Epithelial cell of esophagus (primary cell): ENCODE results near the gene CCDC179.

Experiments used
- DNase-seq: peaks from one replicate; pipeline ENCODE4 v3.0.0; 2010; ENCODE audit warnings: low read depth
- H3K4me3 ChIP-seq: 2 replicates; pipeline ENCODE4 v1.5.1; 2011; ENCODE audit warnings: mild to moderate bottlenecking, low read length, control low read depth
- CTCF ChIP-seq: IDR thresholded peaks from 2 replicates; pipeline ENCODE4 v1.5.1; 2011; ENCODE audit warnings: low read depth, mild to moderate bottlenecking, low read length, control low read depth, inconsistent platforms; ENCODE audit not compliant: insufficient read depth; ENCODE audit errors: missing control alignments

Gene CCDC179

GRCh38 chr11:22846726-22847125, 13.5 kb downstream of the CCDC179 start:
- H3K4me3 ChIP-seq = no peak overlapping the region
- no peak for TF ChIP-seq CTCF
- no peak for DNase-seq

- H3K4me3 ChIP-seq = no peak overlapping the region
- TF ChIP-seq CTCF = no peak
- DNase-seq = peak; percentile 64
Measured at GRCh38 chr11:22832315-22833015, 27.8 kb downstream of the CCDC179 start.

- DNase-seq = no peak
Measured at GRCh38 chr11:22830082-22830414, 30.2 kb downstream of the CCDC179 start.

GRCh38 chr11:22829231-22830081, 30.8 kb downstream of the CCDC179 start, which contains the start of gene SVIP:
Gene SVIP (minus strand): TSS chr11:22829801. CDS start chr11:22829748, 53 bp downstream.
- DNase-seq = peak; percentile 93
- peak within 1 kb of the TSS; percentile 75 for H3K4me3 ChIP-seq
- TF ChIP-seq CTCF = peak; percentile 61

More at GRCh38 chr11:22830082-22830414, 30.2 kb downstream of the CCDC179 start:
- peak overlapping the region; percentile 14 for H3K4me3 ChIP-seq
- TF ChIP-seq CTCF = no peak

GRCh38 chr11:22828373-22828772, 31.9 kb downstream of the CCDC179 start:
- TF ChIP-seq CTCF = no peak
- DNase-seq = no peak
- H3K4me3 ChIP-seq = no peak overlapping the region

GRCh38 chr11:22822203-22822602, 38.1 kb downstream of the CCDC179 start:
- DNase-seq = no peak
- TF ChIP-seq CTCF = no peak

More at GRCh38 chr11:22822203-22822602, 38.1 kb downstream of the CCDC179 start:
- no peak overlapping the region for H3K4me3 ChIP-seq
